ENCODE measurements around the gene R3HDM2.

Gene R3HDM2

DNA sequence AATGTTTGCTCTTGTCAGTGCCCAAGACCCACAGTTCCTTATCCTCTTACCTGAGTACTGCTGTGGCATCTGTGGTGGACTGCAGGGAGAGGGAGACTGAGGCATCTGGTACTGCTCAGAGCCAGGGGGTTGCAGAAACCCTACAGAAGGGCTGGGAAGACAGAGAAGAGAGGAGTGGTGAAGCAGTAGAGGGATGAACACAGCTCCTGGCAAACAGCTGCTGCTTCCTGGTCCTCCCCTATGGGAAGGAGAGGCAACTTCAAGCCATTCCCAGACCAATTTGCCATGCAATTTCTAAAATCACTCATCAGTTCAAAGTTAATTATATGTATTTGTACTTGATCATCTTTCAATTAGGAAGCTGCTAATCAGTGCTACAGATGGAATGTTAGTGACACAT is 164.2 kb downstream of the R3HDM2 start:
- DNase-seq (ENCODE audit: low spot score) = no peak

DNA sequence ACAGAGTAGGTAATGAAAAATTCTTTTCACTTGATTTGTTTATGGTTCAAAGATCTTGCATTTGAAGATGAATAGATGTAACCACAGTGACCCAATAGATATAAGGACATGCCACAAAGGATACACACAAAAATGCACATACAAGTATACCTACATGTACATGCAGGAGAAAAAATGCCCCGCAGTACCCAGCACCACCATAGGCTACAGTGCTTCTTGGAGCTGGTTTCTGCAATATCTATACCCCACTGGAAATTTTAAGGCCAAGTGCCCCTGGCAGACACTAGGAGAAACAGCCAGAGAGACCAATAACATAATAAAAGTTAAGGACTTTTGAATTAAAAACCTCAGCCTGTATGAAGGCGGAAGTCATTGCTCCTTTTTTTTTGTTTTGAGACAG is 167.7 kb downstream of the R3HDM2 start:
- no peak for DNase-seq (ENCODE audit: low spot score)

DNA sequence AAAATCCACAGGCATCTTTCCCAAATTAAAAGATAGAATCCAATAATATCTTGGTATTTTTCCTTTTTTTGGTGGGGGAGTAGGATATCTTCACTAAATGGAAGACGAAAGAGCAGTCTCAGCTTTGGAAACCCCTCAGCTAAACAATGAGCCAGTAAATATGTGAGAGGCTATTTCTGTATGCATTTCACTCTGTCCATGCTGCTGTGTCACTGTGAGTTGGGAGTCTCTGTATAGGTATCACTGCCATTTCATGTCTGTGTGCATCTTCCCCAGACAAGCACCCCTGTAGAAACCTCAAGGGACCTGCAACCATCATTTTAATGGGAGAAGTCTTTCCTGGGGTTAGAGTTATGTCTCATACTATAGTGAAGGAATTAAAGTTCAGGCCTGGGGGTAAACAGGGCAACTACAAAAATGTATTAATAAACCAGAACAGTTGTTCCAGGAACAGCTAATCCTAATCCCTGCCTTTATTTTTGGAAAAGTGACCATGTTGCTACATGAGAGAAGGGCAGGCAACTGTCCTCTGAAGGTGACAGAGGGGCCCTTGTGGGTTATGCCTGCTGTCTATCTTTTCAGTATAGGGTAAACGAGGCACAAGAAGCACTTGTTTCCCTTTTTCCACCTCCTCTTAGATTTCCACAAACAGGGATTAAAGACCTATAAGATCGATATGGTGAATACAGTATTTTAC is 168.6 kb downstream of the R3HDM2 start:
- no peak for DNase-seq (ENCODE audit: low spot score)

DNA sequence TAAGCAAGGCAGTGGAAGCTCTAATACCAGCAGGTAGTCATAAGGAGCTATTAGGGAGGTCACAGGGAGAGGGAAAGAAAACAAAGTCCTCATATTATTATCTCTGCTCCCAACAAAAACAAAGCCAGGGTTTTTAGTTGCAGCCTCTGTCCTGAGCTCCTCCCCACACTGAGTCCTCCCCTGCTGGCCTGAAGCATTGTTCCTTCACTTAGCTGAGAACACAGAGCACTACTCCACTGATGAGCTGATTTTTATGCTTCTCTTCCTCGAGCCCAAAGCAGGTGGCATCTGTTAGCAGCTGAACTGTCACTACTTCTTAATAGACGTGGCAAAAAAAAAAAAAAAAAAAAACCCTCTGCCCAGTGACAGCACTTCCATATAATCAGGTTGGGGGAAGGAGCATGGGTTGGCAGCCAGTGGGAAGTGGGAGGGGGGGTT is 169.4 kb downstream of the R3HDM2 start:
- no peak for DNase-seq (ENCODE audit: low spot score)

DNA sequence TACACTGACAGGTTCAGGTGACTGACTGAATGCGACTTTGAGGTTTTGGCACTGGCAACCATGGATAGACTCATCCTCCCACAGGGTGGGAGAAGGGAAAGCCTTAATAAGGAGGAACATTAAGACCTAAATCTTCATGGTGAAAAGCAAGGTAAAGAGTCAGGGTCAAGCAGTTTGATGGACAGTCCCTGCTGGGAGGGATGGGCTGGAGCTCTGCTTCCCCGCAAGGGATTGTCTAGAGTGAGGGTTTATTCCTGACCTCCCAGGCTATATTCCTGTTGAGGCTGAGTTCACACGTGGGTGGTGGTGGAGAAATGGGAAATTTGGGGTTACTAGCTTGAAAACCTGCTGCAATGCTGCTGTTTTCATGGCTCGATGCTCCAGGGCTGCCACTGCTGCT is 170.5 kb downstream of the R3HDM2 start:
- no peak for DNase-seq (ENCODE audit: low spot score)

DNA sequence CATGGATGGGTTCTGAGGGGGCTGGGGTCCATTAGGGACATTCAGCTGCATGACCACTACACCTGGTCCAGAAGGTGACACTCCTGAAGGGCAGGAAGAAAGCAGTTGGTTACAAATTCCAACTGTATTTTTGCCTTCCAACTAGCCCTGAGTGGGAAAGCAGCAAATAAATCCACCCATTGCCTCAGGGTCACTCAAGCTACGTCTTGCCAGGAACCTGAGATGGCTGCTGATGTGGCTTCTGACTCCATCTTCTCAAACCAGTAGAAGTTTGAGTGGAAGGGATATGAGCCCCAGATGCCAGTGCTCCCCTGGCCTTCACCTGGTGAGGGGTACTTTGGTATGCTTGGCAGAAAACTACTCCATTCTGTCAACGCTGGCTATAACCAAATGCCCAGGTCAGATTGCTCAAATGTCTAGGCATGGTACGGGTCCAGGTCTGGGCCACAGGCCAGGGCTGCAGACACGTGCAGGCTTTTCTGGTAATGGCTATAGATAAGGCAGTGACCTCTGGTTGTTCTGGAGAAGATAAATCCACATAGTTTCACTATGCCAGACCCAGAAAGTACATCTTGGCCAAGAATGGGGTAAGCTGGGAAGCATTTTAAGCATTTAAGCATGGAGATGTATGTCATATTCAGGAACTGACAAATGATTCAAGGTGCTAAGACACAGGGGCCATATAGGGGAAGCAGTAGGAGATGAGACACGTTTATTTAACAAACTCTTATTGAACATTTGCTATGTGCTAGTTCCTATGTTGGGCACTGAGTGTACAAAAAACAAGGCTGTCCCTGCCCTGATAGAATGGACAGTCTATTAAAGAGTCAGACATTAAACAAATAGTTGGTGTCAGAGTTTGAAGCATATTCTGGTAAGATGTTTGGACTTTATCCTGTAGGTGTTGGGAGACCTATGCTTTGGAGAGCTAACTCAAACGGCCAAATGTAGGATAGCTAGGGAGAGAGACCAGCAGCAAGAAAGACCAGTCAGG is 171.6 kb downstream of the R3HDM2 start:
- no peak for DNase-seq (ENCODE audit: low spot score)

DNA sequence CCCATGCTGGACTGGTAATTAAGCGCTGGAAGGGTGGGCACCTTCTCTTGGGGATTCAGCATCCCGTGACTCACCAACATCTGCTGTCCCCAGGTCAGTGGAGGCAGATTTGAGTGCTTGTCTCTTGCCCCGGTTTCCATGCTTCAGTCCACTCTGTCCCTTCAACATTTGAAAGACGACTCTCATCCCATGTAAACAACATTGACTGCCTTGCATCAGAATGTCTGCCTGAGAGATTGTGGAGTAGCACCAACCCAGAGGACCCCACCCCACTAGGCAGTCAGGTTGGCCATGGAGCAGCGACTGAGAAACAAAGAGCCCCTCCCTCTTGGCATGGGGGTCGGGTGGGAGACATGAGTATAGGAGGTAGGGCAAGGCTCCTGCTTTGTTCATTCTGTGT is 174.9 kb downstream of the R3HDM2 start:
- no peak for DNase-seq (ENCODE audit: low spot score)

DNA sequence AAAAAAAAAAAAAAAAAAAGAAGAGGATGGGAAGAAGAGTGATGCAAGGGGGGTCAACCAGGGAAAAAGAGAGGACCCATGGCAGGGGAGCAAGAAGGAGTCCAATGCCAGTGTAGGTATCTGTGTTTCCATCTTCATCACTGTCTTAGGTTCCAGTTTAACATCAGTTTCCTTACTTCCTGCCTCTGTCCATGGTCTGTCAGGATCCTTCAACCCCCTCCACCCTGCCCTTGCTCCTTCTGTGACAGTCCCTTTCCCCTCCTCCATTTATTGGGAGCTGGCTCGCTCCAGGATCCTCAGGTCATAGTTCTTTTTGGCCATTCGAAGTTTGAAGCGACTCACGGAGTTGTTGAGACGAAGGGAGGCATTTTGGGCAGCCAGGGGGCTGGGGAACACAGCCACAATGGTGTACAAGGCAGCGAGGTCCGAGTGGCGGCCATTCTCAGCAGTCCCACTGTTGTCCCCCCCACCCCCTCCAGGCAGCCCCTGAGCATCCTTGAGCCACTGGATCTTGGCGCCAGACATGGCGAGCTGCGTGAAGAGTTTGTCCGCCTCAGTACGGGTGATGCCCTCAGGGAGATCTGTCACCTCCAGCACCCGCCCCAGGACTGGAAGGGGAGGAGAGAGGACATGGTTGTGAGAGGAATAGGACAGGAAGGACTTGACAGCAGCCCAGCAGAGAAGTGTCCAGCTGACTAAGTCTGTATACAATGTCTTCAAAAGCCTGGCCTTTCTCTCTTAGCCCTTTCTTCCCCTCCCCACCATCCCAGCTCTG is 176.2 kb downstream of the R3HDM2 start:
- DNase-seq (ENCODE audit: low spot score) = no peak

DNA sequence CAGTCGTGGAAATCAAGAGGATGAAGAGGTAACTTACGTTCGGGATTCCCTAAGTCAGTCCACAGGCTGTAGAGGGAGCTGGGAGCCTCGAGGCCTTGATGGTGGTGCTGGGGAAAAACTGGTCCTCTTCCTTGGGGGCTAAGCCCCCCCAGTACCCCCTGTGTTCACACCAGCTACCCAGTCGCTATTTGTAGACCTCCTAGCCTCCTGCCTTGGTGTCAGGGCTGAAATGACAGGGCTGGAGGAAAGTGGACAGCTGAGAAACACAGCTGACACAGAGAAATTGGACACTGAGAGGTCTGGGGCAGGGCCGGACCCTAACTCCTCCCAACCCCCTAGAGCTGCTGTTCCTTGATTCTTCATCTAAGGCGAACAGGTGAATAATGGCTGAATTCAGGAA is 179.9 kb downstream of the R3HDM2 start, which contains the start of gene STAC3:
TSS of gene STAC3 (minus strand) at position 232 of the 400 bp plus-strand sequence. CDS start 1,551 bp downstream, outside the sequence.
- DNase-seq (ENCODE audit: low spot score) = no peak

DNA sequence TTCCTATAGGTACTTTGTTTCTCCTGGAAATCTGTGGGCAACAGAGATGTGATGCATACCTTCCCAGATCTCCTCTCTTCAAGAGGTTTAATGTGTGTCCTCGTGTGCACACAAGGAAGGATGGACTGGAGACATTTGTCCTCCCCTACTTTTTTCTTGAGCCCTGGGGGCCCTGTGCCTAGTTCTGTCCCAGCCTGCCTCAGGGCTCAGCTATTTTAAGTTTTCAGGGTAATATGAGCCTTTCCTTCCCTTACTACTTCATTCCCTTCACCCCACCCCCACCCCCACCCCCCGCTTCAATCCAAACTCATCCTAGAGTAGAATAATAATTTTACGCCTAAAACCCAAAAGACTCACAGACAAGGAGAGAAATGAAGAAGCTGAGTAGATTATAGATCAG is 180.3 kb downstream of the R3HDM2 start:
- no peak for DNase-seq (ENCODE audit: low spot score)

DNA sequence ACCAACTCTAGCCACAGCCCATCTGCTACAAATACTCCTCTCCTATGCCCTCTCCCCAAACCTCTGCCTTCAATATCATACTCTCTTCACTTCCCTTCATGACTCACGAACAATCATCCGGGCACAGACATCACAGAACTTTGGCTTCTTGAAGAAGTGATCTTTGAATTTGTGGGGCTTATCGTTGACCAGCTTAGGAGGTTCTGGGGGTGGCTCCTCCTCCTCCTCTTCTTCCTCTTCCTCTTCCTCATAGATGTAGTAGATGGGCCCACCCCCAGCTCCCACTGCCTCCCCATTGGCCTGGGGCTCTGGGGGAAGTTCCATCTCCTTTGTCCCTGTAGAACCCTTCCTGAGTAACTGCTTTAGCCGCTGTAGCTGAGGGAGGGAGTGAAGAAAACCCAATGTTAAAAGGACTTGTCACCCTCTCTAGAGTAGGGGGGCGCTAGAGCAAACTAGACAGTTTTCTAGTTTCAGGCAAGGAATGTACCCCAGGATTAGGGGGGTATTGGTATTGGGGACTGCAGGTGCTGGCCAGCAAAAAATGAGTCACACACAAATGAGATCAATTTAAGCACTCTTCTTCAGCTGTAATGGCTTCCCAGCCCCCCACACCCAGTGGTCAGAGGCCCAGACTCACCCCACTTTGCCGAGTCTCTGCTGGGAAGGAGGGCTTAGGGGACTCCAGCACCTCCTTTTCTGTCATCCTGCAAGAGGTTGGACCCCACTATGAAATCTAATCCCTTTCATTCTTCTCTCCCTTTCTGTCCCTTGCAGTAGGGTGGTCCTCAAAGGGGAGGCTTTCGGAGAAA is 181.7 kb downstream of the R3HDM2 start:
- no peak for DNase-seq (ENCODE audit: low spot score)

DNA sequence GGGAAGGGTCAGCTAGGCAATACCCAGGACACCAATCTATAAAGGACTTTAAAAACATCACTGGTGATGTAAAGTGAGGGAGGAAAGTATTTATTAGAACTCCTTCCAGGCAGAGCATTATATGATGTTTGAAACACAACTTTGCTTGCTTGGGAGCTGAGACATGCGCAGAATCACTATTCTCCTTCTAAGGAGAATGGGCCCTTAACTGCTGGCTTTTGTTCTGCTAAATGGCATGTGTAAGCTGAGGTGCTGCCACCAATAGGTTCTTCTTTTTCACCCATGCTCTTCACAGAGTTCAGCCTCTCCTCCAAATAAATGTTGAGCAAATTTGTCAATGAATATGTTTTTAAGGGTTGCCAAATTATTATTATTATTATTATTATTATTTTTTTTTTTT is 183.8 kb downstream of the R3HDM2 start:
- no peak for DNase-seq (ENCODE audit: low spot score)

DNA sequence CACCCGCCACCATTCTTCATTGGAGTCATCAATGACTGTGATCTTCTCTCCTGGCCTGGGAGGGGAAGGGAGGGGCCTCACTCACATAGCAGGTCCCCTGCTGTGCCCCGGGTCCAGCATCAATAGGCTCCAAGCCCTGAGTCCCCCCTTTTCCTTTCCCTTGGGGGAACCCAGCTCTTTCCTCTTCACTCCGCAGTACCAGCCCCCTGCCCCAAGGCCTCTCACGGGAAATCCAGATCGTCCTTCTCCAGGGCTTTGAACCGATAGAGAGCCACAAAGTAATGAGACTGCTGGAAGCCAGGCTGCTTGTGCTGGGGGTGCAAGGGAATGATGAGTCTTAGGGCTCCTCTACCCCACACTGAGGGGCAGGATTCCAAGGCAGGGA is 186.5 kb downstream of the R3HDM2 start:
- no peak for DNase-seq (ENCODE audit: low spot score)

DNA sequence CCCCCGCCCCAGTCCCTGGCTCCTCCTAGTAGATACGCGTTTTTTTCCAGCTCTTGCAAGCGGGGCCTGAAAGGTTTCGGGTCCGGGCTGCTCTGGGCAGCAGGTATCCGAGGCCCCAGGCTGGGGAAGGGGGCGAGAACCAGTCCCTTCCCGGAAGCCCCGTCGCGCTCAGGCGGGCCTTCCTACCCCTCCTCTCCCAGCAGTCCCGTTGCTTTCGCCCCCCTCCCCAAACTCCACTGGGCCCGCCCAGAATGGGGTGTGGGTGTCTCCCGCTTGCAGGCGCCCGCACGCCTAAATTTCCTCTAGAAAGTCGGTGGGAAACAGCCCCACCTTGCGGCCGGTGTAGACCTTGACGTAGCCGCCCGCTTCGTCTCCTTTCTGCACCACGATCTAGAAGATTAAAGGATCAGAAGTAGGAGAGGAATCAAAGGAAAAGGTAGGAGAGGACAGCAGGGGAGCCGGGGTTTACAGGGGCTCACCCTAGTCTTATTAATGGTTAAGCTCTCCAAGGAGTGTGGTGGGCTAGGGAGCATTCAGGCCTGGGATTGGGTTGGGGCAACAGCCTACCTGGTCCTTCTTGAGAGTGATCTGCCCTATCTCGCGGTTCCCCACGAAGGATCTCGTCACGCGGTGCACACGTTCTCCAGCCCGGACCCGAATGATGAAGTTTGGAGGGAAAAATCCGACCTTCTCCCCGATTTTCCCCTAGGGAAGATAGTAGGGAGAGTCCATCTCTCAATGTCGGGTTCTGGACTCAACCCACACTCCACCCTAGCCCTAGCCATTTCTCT is 187.1 kb downstream of the R3HDM2 start:
- peak; percentile 86 for DNase-seq (ENCODE audit: low spot score)

DNA sequence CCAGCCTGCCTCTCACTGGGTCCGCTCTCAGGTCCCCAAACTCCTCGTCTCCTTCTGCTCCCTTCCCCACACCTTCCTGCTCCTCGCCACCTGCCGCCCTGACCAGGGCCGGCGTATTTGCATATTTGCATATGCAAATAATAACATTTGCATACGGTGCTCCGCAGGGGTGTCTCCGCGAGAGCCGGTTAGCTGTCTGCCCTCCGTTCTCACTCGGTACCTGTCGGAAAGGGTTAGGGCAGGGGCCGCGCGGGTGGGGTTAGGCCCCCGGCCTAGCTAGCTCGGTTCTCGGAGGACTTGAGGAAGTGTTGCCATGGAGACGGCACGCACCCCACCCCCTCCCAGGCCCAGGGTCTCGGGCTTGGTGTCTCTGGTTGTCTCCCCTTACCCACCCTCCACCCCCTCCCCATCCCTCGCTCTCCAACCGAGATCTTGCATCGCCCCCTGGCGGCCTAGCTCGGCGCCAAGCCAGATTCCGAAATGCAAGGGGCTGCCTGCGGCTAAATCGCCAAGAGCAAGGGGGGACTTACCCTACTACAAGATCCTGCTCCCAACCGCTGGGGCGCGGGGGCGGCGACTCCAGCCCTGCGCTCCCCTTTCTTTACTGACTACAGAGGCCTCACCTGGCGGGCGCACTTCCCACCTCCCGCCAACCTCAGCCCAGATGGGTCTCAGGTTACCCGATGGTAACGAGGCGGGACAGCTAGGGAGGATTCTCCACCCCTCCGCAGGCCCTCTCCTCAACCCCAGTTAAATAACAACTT is 188.0 kb downstream of the R3HDM2 start:
- peak; percentile 60 for DNase-seq (ENCODE audit: low spot score)

DNA sequence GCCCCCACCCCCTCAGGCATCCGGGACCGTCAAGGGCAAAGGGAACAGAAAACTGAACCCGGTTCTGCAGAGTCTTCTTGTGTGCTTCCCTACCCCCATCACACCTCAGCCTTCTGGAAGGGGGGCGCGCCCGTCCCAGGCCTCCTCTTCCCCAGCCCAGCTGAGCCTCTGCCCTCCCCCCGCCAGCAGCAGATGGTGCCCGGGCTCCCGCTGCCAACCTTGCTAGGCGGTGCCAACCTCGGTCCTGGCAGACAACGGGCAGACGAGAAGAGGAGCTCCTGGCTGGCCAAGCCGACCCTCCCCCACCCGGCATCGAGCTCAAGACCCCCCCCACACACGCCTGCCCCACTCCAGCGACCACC is 188.5 kb downstream of the R3HDM2 start:
- no peak for DNase-seq (ENCODE audit: low spot score)

DNA sequence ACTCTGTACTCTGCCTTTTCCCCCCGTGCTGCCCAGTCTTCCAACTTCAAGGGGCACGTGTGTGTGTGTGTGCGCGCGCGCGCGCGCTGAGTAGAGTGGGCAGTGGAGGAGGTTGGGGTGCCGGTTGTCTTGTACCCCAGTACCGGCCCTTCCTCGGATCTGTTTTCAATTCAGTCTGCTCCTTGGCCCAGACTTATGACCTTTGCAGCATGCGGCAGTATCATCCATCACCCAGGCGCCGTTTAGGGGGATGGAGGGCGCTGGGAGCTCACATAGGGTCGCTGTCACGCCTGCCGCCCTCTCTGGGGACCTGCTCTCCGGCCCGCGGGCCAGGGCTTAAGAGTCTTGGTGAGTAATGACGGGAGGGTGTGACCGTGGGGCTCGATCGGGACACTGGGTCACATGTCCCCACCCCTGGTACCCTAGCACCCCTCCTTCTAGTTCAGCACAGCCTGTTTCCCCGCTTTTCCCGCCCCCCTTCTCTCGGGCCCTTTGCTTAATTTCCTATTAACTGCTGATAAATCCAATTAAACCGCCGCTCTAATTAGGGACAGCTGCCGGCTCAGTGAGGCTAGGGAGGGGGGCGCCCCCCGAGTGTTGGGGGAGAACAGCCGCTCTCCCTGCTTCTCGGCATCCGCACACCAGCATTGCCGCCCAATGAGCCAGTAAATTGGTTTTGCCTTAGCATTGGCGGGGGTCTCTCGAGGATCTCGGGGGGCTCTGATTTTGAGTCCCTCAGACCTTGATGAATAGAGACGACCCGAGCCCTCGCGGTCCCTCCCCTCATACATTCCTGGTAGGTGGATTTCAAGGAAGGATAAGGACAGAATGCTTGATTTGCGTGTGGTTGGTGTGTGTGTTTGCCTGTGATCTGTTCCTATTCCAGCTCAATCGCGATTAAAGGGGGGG is 189.2 kb downstream of the R3HDM2 start:
- DNase-seq (ENCODE audit: low spot score) = no peak

DNA sequence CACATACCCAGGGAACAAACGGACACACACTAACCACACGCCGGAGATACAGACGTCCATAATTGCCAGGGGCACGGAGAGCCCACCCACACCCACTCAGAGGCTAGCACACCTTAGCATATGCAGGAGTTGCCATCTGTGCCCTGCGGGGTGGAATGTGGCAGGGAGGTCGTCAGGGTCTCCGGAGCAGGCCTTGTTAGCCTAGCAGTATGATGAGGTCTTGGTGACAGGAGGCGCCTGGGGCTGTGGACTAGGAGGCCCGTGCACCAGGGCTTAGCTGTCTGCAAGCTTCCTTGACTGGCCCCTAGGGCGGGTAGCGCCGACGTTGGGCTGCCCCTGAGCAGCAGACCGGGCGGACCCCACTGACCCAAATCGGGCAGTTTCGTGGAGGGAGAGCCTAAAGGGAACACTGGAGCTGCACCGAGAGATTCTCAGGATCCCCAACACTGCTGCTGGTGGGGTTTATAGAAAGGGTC is 189.9 kb downstream of the R3HDM2 start:
- peak; percentile 48 for DNase-seq (ENCODE audit: low spot score)
